GM18502 (cell line): Measurements from ENCODE around the gene CDKN2AIP.
A peak's percentile ranks its signal among the peaks of the same experiment; 100 is the strongest.

Source experiments
- ATAC-seq: cut with Tn5 transposase; IDR thresholded peaks from one replicate; pipeline ENCODE4 v1.9.1; 2021; ENCODE audit warnings: mild to moderate bottlenecking; ENCODE audit not compliant: unreplicated experiment, poor library complexity

The CDKN2AIP gene, protein sequence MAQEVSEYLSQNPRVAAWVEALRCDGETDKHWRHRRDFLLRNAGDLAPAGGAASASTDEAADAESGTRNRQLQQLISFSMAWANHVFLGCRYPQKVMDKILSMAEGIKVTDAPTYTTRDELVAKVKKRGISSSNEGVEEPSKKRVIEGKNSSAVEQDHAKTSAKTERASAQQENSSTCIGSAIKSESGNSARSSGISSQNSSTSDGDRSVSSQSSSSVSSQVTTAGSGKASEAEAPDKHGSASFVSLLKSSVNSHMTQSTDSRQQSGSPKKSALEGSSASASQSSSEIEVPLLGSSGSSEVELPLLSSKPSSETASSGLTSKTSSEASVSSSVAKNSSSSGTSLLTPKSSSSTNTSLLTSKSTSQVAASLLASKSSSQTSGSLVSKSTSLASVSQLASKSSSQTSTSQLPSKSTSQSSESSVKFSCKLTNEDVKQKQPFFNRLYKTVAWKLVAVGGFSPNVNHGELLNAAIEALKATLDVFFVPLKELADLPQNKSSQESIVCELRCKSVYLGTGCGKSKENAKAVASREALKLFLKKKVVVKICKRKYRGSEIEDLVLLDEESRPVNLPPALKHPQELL

DNA sequence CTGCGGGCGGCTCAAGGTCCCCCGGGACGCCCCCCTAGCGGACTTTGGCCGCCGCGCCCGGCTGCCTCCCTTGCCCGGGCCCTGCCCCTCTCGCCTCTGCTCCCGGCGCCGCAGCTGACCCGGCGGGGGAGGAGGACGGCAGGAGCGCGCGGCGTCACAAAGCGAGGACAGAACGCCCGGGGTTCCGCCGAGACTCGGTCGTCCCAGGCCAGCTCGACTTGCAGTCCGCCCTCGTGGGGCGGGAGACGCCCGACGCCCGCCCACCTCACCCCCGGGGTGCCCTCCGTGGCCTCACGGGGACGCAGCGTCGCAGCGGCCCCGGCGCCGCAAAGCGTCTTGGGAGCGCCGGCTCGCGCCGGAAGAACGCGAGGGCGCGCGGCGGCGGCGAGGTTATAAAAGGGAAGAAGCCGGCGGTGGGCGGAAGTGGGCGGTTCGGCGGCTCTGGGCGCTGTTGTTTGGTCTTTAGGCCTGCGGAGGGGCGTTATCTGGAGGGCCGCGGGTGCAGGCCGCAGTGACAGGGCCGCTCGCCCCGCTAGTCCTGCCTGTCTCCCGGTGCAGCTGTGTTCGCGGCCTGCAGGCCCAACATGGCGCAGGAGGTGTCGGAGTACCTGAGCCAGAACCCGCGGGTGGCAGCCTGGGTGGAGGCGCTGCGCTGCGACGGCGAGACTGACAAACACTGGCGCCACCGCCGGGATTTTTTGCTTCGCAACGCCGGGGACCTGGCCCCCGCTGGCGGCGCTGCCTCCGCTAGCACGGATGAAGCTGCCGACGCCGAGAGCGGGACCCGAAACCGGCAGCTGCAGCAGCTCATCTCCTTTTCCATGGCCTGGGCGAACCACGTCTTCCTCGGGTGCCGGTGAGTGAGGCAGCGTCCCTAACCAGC, at the start of gene CDKN2AIP:
CDKN2AIP (plus strand) TSS at position 423 of the 883 bp plus-strand sequence; CDS start at position 585, 162 bp downstream.
- peak; percentile 87 for ATAC-seq

DNA sequence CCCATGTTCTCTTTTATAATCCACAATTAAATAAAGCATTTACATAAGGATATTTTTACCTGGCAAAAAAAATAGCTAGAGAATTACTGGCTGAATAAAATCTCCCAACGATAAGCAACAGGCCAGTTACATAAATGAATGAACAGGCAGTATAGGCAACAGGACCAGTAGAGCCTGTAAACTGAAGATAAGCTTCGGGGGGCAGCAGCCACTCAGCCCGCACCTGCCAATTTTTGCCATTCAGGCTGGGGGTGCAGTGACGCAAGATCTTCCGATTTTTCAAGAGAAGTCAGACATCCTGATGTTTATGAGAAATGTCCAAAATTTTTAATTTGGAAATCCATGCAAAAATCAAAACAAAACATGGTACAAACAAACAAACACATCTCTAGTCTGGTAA, 49.0 kb upstream of the CDKN2AIP start:
- ATAC-seq, result no peak

DNA sequence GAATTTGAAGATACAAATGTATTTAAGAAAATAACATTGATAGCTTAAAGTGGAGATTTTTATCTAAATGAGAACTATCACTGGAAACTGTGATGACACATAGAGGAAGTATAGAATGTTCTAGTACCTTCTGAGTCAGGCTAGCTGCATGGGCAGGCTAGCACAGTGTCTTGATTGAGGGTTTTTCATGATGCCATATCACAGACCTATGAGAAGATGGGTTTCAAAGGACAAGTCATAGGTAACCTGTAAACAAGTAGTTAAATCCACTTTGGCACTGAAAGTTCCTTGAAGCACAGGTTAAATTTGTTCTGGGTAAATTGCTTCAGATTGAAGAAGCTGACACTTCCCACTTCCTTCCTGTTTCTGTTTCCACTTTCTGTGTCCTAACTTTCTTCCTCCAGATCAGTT, 48.2 kb upstream of the CDKN2AIP start:
- ATAC-seq, result no peak

DNA sequence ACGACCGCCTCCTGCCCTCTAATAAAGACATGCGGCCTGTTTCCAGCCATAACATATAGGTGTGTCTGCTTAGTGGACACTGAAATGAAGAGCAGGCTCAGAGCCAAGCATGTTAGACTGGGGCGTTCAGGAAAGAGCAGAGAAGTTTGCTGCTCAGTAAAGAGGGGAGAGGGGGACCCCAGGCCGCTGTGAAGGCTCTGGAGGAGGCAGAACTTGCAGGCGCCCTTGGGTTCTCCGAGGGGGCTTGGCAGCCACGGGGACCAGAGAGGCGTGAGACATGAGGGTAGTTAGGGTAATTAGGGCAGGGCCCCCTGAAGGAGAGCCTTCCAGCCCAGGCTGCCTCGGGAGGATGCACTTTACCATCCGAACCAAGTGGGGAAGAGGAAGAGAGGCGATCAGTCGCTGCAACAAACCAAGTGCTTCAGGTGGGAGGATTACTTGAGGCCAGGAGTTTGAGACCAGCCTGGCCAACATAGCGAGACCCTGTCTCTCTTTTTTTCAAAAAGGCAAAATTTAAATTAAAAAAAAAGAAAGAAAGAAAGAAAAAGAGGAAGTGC, 46.6 kb upstream of the CDKN2AIP start:
- ATAC-seq, result no peak

DNA sequence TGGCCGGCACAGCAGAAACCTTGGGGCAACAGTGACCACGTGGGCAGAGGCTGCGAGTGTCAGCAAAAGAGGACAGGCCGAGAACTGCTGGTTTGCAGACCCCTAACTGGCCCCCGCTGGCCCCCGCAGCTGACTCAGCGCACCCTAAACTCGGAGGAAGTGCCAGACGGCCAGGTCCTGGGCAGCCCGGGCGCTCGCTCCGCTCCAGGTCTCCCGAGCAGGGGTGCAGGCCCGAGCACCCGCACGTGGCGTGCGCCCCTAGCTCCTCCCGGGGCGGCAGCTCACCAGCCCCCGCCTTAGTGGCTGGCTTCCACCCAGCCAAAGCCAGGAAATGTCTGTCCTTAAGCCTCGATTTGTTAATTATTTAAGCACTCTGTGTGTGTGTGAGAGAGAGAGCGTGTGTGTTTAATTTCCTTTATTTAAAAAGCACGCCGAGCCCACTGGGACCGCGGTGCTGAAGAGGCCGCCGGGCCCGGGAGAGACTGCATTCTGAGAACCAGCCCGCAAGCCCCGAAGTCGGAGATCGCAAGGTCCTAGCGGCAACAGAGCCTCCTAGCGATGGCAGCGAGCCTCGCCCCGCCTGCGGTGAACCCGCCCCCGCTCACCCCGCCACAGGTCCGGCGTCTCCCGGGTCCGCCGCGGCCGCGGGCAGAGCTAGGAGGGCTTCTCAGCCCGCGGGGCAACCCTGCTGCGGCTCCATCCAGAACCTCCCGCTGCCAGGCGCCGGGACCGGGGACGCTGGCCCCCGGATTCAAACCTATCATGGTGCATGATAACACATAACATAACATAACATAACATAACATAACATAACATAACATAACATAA, 45.9 kb upstream of the CDKN2AIP start:
- ATAC-seq, result peak; percentile 91

DNA sequence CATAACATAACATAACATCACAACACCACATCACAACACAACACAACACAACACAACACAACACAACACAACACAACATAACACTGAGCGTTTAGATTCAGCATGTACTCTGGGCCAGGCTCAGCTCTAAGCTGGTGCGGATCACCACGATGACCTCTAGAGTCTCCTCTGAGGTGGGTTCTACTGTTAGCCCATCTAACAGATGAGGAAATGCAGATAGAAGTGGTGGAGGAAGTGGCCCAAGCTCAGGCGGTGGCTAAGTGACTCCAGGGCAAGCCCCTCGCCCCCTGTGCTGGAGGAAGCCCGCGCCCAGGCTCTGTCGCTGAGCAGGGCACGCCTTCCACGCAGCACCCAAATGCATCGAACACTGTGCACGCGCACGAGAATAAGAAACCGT, 45.3 kb upstream of the CDKN2AIP start:
- no peak for ATAC-seq

DNA sequence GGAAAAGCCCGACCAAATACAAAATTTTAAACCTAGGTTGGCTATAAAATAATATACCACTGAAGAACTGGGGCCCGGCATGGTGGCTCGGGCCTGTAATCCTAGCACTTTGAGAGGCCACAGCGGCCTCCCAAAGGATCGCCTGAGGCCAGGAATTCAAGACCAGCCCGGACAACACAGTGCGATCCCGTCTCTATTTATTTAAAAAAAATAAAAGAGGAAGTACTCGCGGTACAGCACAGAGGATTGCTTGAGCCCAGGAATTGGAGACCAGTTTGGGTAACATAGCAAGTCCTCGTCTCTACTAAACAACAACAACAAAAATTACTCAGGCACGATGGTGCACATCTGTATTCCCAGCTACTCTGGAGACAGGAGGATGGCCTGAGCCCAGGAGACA, 44.8 kb upstream of the CDKN2AIP start:
- ATAC-seq, result no peak

DNA sequence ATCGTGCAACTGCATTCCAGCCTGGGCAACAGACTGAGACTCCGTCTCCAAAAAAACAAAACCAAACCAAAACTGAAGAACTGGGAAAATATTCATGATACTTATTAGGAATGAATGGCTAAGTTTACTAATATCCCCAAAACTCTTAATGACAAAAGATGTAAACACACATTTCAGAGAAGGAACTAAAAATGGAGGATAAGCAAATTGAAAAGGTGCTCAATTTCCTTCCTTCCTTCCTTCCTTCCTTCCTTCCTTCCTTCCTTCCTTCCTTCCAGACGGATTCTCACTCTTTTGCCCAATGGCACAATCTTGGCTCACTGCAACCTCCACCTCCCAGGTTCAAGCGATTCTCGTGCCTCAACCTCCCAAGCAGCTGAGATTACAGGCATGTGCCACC, 44.4 kb upstream of the CDKN2AIP start:
- ATAC-seq, result no peak

DNA sequence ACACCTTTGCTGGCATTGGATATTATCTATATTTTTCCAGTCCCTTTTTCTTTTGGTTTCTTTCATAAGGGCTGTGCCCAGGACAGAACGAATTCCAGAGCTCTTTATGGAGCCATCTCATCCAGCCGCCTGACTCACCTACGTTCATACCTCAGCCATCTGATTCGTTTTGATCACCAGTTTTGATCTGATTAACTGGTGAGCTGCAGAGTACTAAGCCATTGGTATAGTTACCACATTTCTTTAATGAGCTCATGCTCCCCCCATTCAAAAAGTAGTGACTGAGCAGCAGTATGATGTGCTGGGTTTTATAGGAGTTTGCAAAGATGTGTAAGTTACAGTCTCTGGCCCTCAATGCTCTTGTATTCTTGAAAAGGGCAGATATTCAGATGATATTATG, 43.0 kb upstream of the CDKN2AIP start:
- no peak for ATAC-seq

DNA sequence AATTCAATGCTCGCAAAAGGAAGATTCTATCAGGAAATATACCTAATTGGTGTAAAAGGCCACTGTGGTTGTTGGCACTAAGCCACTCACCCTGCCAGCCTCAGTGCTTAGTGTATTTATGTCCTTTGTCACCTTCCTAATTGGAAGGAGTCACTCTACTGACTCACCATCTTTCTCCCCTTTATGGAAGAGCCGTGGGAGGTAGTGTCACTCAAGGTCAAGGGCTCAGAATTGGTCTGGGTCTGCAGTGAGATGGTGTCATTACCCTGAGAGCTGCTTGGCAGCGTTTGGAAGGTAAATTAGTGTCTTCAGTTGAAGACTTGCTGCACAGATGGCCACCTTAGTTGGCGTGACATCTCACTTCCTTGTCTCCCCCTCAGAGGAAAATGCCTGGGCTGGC, 41.7 kb upstream of the CDKN2AIP start:
- ATAC-seq, result no peak

DNA sequence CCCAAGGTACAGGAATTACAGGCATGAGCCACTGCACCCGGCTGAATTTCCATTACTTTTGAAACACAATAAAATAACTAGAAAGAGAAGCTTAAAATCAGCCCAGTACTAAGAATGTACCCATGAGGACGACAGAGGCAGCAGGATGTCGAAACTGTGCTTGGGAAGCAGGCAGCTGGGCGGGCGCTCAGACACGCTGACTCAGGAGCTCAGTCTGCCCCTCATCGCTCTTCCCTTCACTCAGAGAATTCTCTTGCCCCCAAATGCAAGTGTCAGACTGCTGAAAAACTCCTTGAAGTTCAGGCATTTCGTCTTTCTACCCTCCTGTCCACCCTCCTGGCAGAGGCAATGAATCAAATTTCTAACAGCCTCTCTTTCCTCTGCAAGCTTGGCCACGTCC, 41.0 kb upstream of the CDKN2AIP start:
- ATAC-seq, result no peak

DNA sequence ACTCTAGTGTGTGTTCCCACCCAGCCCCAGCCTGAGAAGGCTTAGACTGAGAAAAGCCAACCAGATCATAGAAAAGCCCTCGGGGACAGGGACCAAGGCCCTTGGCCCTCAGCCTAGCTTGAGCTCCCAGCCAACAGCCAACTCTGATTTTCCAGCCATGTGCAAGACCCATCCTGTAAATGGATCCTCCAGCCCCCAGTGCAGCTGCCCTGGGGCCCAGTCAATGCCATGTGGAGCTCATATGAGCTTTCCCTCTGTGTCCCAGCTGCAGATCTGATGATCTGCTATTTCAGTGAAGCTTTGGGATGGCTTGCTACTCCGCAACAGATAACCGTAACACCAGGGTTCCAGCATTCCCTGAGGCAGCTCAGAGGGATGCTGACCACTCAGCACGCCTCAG, 40.5 kb upstream of the CDKN2AIP start:
- ATAC-seq, result no peak

DNA sequence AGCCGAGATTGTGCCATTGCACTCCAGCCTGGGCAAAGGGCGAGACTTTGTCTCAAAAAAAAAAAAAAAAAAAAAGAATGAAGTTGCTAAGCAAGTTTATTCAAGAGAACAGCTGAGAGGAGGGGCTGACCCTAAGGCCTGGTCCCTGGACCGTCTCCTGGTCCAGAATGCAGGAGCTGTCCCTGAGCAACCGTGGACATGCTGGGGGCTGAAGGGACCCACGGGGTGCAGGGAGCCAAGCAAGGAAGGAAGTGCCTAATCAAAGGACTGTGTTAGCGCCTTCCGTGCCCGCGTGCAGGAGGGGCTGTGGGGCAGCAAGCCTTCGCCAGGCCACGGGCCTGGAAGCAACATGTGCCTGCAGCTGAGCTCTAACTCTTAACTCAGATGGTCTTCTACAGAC, 39.1 kb upstream of the CDKN2AIP start:
- ATAC-seq, result no peak

DNA sequence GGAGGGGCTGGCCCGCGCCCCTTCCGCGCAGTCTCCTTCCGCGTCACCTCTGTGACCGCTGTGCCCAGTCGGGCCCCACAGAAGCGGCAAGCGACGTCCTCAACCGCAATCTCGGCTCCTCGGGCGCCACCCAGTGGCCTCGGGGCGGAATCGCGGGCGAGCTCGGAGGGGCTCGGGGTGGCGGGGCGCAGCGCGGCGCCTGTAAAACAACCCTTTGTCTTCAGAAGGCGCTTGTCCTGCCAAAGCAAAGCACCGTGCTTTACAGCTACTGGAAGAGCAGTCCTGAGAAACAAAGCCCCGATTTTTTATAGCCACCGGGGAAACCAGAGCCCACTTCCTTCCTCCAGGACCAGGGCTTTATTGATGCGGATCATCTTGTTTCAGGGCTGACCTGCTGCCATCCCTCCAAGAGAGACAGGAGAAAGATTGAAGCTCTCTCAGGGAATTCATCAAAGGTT, 37.3 kb upstream of the CDKN2AIP start:
- ATAC-seq, result peak; percentile 99

DNA sequence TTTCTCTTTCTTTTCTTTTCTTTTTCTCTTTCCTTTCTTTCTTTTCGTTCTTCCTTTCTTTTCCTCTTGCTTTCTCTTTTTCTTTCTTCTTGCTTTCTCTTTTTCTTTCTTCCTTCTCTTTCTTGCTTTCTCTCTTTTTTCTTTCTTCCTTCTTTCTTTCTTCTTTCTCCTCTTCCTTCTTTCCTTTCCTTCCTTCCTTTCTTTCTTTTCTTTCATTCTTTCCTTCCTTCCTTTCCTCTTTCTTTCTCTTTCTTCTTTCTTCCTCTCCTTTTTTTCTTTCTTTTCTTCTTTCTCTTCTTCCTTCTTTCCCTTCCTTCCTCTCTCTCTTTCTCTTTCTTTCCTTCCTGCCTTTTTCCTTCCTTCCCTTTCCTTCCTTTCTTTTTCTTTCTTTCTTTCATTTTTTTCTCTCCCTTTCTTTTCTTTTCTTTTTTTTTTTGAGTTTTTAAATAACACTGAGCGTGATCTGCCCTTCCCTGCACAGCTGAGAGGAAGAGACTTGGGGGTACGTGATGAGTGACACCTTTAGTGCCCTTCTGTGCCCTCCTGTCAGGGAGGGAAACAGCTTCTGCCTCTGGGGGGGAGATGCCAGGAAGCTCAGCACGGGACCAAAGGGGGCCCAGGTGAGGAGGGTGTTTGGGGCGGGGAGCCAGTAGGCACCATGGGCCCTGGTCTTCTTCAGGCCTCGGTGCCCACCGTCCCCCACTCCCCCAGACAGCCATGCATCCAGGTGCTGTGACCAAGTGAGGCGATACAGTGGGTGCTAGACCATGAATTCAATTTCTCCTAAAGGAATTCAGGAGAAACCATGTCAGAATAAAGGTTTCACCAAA, 36.6 kb upstream of the CDKN2AIP start:
- ATAC-seq, result no peak

DNA sequence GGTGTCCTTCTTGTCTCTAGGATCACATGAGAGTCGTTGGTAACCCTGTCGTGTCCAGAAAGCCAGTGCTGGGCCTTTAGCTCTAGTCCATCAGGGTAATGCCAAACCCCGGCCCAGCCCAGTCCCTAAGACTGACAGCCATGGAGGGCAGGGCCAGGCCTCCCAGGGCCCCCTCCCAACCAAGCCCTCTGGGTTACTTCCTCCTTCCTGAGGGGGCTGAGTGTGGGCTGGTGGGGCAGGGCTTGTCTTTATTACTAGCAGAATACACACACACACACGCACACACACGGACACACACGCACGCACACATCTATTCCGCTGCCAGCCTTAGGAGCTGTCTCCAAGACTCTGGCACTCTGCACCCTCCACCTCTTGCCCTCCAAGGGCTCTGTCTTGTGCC, 35.6 kb upstream of the CDKN2AIP start:
- ATAC-seq, result no peak

DNA sequence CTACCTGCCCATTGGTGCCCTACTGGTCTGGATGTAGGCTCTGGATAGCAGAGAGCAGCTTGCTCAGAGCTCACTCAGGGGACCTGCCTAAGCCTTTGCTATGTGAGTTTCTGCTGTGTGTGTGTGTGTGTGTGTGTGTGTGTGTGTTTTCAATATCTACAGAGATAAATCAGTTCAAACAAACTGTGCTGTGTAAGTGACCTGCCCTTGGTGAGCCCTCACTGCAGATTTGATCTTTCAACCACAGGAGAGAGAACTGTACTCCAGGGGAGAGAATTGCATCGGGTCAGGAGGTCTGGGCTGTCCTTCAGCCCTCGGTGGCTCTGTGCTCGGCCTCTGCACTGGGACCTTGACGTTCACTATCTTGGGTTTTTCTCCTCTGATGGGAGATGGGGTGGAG, 35.0 kb upstream of the CDKN2AIP start:
- no peak for ATAC-seq

DNA sequence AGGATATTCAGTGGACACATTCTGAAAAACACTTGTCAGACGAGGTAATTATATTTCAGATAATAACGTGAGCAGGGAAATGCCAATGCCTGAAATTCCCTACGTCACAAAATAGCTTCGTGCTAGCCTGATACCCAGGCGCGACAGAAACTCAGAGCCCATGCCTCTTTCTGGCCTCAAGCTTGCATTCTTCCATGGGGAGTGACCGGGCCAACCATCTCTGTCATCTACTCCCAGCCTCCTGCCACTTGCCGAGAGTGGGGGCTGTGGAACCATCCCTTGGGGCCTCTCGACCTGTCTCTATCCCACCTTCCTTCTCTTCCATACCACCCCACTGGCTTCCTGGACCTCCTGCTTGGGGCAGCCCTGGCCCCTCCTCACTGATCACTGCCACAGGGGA, 34.5 kb upstream of the CDKN2AIP start:
- ATAC-seq, result no peak

DNA sequence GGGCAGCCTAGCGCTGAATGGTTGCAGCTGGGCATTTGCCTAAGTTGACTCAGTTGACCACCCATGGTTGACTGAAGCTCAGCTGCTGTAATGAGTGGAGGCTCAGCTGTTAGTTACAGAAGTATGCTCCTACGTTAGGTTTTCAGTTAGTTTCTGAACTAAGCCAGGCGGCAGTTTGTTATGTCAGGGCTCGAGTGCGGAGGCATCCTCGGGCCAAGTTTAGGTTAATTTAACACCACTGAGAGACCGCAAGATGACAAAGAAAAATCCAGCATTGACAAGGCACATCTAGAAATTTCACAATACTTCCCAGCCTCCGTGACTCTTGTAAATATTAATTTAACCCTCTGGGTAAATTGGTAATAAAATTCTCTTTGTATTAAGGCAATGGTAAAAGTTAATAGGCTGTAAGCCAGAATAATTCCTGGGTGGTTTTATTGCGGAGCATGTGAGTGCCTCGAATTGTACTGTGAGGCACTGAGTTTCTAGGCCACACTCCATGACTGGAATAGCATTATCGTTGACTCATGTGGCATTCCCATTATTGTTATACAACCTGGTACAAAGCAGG, 33.1 kb upstream of the CDKN2AIP start:
- ATAC-seq, result no peak
